Esophagus squamous epithelium (tissue), 5 donors: ENCODE measurements around the gene SFXN1. TPM values are rescaled to one million over a fixed set of nuclear protein-coding genes. Genes with fewer than 3 reads are reported as not detected.

Experiments
- DNase-seq: peaks from one replicate; lab custom pipeline; 2025; lab: John Stamatoyannopoulos, UW
- H3K27ac ChIP-seq, 4 donors: fragments of 200-600 bp; sonication (generic); one replicate each; pipeline ENCODE4 v1.5.1; 2016 to 2019; ENCODE audit warnings: mild to moderate bottlenecking in 1 of 4
- H3K27me3 ChIP-seq, 4 donors: fragments of 200-600 bp; sonication (generic); 1 replicate in 3 of 4; 2 replicates in 1 of 4; pipeline versions ENCODE4 v1.5.1 to v1.6.0; 2017 to 2021; ENCODE audit warnings: antibody characterized with exemption in 1 of 4
- H3K36me3 ChIP-seq, 3 donors: fragments of 200-600 bp; sonication (generic); one replicate each; pipeline ENCODE4 v1.5.1; 2016 to 2019
- H3K4me1 ChIP-seq, 3 donors: fragments of 200-600 bp; sonication (generic); one replicate each; pipeline ENCODE4 v1.5.1; 2017 to 2019
- H3K4me3 ChIP-seq, 4 donors: fragments of 200-600 bp; sonication (generic); 1 replicate in 3 of 4; 2 replicates in 1 of 4; pipeline ENCODE4 v1.5.1; 2016 to 2019; ENCODE audit warnings: mild to moderate bottlenecking in 2 of 4, moderate library complexity in 1 of 4
- H3K9me3 ChIP-seq, 3 donors: fragments of 200-600 bp; sonication (generic); one replicate each; pipeline ENCODE4 v1.5.1; 2016 to 2019
- POLR2A ChIP-seq, 4 donors: fragments of 450-650 bp; IDR thresholded peaks; one replicate each; pipeline ENCODE4 v1.6.1; 2017; ENCODE audit warnings: antibody characterized with exemption in 4 of 4, mild to moderate bottlenecking in 4 of 4, moderate library complexity in 3 of 4
- WGBS, 2 donors: methylation state at CpG; one replicate each; pipeline ENCODE4 v1.1.5; 2018; 5-methylcytosine and 5-hydroxymethylcytosine counted together
- intact Hi-C: fragments of 100-400 bp; cut with DNase I; formaldehyde crosslinking; loops from one replicate; pipeline ENCODE4 v1.15.0; 2022
- total RNA-seq, 4 donors: library from RNA; depleted of rRNA; stranded (reverse); fragments of >200 nt; gene quantifications; one replicate each; pipeline ENCODE4 v1.1.0, GENCODE V29; 2016
- TF ChIP-seq, protein P1 (sequence below), 6 experiments: fragments of 450-650 bp in 4 of 6; fragments of 200-600 bp in 2 of 6; sonication (generic) in 2 of 6; IDR thresholded peaks; one replicate each; pipeline ENCODE4 v1.5.1; 2016 to 2019; ENCODE audit warnings: antibody characterized with exemption in 6 of 6, mild to moderate bottlenecking in 4 of 6, moderate library complexity in 4 of 6
- donor health status: DM: yes; HTN: yes; CAD: no.

SFXN1 gene
- total RNA-seq, 4 donors from 2014 or later: 39.6 to 81.7 (median 51.9) TPM

DNA sequence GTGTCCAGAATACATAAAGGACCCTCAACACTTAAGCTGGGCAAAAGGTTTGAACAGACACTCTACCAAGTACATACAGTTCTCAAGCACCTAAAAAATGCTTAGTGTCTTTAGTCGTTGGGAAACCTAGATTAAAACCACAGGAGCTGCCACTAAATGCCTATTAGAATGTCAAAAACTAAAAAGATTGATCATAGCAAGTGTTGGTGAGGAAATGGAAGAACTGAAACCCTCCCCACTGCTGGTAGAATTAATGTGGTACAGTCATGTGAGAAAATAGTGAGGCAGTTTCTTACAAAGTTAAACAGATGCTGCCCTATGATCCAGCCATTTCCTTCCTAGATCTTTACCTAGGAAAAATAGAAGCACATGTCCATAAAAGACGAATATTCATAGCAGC, 40.6 kb downstream of the SFXN1 start:
- H3K27ac ChIP-seq: no peak overlapping the region
- peaks cover 8 to 100% (median 44%) of the 10 kb centered on the region in 3 donors for H3K36me3 ChIP-seq
- no peak overlapping the region for H3K4me3 ChIP-seq
- DNase-seq: no peak
- H3K4me1 ChIP-seq: no peaks in the 10 kb centered on the region
- WGBS, 2 donors: 80 to 86% methylated on average over 2 of the region's 2 CpGs
- no peaks in the 10 kb centered on the region for H3K9me3 ChIP-seq
- no peaks in the 10 kb centered on the region for H3K27me3 ChIP-seq
- no peak for TF ChIP-seq POLR2A (IDR thresholded peaks at IDR 0.05)
- TF ChIP-seq, protein P1, sequence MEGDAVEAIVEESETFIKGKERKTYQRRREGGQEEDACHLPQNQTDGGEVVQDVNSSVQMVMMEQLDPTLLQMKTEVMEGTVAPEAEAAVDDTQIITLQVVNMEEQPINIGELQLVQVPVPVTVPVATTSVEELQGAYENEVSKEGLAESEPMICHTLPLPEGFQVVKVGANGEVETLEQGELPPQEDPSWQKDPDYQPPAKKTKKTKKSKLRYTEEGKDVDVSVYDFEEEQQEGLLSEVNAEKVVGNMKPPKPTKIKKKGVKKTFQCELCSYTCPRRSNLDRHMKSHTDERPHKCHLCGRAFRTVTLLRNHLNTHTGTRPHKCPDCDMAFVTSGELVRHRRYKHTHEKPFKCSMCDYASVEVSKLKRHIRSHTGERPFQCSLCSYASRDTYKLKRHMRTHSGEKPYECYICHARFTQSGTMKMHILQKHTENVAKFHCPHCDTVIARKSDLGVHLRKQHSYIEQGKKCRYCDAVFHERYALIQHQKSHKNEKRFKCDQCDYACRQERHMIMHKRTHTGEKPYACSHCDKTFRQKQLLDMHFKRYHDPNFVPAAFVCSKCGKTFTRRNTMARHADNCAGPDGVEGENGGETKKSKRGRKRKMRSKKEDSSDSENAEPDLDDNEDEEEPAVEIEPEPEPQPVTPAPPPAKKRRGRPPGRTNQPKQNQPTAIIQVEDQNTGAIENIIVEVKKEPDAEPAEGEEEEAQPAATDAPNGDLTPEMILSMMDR (IDR thresholded peaks at IDR 0.05): no peak
- intact Hi-C loops: no loop called here

DNA sequence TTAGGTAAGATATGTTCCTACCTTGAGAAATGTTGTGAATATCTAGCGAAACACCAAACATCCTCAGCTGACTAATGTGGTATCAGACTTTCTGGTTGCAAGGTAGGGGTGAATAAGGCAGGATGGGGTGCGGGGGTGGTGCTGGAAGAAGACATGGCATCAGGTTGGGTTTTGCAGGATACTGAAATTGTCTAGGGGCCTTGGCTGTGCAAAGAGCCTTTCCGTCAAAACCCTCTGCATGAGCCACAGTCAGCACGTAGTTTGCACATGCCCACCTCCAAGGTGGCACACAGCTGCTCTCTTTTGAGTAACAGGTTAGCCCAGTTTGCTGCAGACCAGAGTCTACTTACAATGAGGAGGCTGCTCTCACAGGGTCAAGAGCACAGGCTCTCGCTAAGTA, 42.0 kb downstream of the SFXN1 start:
- H3K36me3 ChIP-seq: peaks cover 7 to 99% (median 44%) of the 10 kb centered on the region in 3 donors
- WGBS, 2 donors: 90 to 94% methylated on average over 3 to 5 of the region's 5 CpGs

DNA sequence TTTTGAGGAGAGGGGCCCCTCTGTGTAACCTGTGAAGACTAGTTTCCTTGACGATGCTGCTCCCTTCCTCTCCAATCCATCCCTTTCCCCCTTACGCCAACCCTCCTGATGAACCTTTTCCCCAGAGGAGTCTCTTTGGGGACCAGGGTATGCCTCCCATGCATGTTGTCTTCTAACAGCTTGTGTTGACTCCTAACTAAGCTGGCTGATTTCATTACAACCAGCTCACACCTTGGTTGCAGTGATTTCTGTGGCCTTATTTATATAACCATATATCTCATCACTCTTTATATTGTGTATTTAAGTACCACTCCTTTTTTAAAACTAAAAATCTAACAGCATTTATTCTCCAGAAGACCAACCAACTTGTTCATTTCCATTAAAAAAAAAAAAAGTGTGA, 42.5 kb downstream of the SFXN1 start:
- Histone ChIP-seq H3K27ac (no peak overlapping the region), H3K9me3 (no peaks in the 10 kb centered on the region), H3K27me3 (no peaks in the 10 kb centered on the region), H3K36me3 (peaks cover 7 to 99% (median 40%) of the 10 kb centered on the region in 3 donors), H3K4me3 (no peak overlapping the region), H3K4me1 (no peaks in the 10 kb centered on the region)
- intact Hi-C loops: no loop called here
- no peak for DNase-seq
- TF ChIP-seq, protein P1 (IDR thresholded peaks at IDR 0.05): no peak
- no peak for TF ChIP-seq POLR2A (IDR thresholded peaks at IDR 0.05)
- WGBS, 2 donors: 90 to 96% methylated on average over 2 of the region's 2 CpGs

More for the DNA sequence above, 42.0 kb downstream of the SFXN1 start:
- DNase-seq: no peak
- no peaks in the 10 kb centered on the region for H3K4me1 ChIP-seq
- H3K27me3 ChIP-seq: no peaks in the 10 kb centered on the region
- H3K9me3 ChIP-seq: no peaks in the 10 kb centered on the region
- H3K27ac ChIP-seq: no peak overlapping the region
- TF ChIP-seq, protein P1 (IDR thresholded peaks at IDR 0.05): no peak
- no peak for TF ChIP-seq POLR2A (IDR thresholded peaks at IDR 0.05)
- no peak overlapping the region for H3K4me3 ChIP-seq
- intact Hi-C loops: no loop called here

DNA sequence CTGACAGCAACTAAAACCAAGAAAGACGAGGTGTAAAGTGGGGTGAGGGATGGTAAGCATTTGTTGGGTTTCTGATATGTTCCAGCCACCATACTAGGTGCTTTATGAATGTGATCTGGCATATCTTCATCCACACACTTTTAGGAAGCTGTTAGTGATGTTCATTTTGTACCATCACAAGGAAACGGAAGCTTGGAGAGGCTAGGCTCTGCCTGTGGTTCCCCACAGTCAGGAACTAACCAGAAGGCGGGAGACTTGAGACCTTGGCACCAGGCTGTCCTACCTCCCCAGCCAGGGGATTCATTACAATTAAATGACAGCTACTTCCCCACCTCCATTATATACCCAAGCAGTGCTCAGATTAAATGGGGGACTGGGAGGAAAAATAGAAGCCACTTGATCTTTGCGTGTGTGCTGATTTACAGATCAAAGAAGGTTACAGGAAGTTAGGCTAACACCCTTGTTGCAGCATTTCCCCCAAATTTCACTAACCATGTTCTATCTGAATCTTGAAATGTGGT, 43.0 kb downstream of the SFXN1 start:
- Histone ChIP-seq H3K27me3 (no peaks in the 10 kb centered on the region), H3K4me3 (no peak overlapping the region), H3K4me1 (no peaks in the 10 kb centered on the region), H3K9me3 (no peaks in the 10 kb centered on the region), H3K27ac (no peak overlapping the region), H3K36me3 (peaks cover 7 to 99% (median 38%) of the 10 kb centered on the region in 3 donors)
- TF ChIP-seq, protein P1 (IDR thresholded peaks at IDR 0.05): no peak
- no peak for TF ChIP-seq POLR2A (IDR thresholded peaks at IDR 0.05)
- 85 to 91% methylated on average over 4 of the region's 4 CpGs for WGBS, 2 donors
- DNase-seq: no peak
- intact Hi-C loops: no loop called here

DNA sequence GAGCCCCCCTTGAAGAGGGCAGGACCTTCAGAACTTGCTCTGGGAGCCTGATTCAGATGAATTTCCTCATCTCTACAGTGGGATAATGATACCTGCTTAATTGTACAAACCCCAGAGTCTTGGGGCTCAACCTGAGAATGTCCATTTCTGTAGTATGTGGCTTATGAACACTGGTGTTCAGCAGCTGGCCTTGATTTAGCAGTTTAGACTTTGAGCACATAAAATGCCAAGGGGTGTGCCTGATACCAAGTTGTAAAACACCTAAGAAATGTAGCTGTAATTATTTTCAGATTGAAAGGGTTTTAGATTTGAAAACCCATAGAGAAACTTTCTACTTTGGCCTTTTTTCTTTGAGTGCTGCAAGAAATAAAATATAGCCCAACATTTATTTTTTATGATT, 44.9 kb downstream of the SFXN1 start:
- no peak for TF ChIP-seq POLR2A (IDR thresholded peaks at IDR 0.05)
- TF ChIP-seq, protein P1 (IDR thresholded peaks at IDR 0.05): no peak
- intact Hi-C loops: no loop called here
- H3K36me3 ChIP-seq: peaks cover 0 to 99% (median 19%) of the 10 kb centered on the region in 3 donors
- no peaks in the 10 kb centered on the region for H3K27me3 ChIP-seq
- H3K4me1 ChIP-seq: no peaks in the 10 kb centered on the region
- H3K27ac ChIP-seq: no peak overlapping the region
- DNase-seq: no peak
- H3K9me3 ChIP-seq: no peaks in the 10 kb centered on the region
- no peak overlapping the region for H3K4me3 ChIP-seq
